DND-41 (cell line): ENCODE results near the gene HAAO.

Experiments used
- EZH2 ChIP-seq: IDR thresholded peaks from 3 replicates; pipeline ENCODE4 v1.6.1; 2012; ENCODE audit warnings: borderline replicate concordance, low read depth, mild to moderate bottlenecking, moderate library complexity, low read length, inconsistent platforms; ENCODE audit not compliant: severe bottlenecking
- TF ChIP-seq, protein P1 (sequence below): IDR thresholded peaks from 2 replicates; pipeline ENCODE4 v1.5.1; 2012; ENCODE audit warnings: borderline replicate concordance, low read length, moderate library complexity, mild to moderate bottlenecking; ENCODE audit not compliant: poor library complexity, severe bottlenecking; ENCODE audit errors: extremely low read depth

- TF ChIP-seq, protein P1, sequence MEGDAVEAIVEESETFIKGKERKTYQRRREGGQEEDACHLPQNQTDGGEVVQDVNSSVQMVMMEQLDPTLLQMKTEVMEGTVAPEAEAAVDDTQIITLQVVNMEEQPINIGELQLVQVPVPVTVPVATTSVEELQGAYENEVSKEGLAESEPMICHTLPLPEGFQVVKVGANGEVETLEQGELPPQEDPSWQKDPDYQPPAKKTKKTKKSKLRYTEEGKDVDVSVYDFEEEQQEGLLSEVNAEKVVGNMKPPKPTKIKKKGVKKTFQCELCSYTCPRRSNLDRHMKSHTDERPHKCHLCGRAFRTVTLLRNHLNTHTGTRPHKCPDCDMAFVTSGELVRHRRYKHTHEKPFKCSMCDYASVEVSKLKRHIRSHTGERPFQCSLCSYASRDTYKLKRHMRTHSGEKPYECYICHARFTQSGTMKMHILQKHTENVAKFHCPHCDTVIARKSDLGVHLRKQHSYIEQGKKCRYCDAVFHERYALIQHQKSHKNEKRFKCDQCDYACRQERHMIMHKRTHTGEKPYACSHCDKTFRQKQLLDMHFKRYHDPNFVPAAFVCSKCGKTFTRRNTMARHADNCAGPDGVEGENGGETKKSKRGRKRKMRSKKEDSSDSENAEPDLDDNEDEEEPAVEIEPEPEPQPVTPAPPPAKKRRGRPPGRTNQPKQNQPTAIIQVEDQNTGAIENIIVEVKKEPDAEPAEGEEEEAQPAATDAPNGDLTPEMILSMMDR: no peak
- TF ChIP-seq EZH2: no peak
These were observed 33.6 kb downstream of the HAAO start for GRCh38 chr2:42758751-42759150.
